Embryonic facial prominence (tissue), 1 donor: ENCODE results near the gene TENT4A.

Source experiments
- DNase-seq: peaks from one replicate; pipeline ENCODE4 v3.0.0-alpha.2; 2016; ENCODE audit errors: extremely low spot score

TENT4A gene

DNA sequence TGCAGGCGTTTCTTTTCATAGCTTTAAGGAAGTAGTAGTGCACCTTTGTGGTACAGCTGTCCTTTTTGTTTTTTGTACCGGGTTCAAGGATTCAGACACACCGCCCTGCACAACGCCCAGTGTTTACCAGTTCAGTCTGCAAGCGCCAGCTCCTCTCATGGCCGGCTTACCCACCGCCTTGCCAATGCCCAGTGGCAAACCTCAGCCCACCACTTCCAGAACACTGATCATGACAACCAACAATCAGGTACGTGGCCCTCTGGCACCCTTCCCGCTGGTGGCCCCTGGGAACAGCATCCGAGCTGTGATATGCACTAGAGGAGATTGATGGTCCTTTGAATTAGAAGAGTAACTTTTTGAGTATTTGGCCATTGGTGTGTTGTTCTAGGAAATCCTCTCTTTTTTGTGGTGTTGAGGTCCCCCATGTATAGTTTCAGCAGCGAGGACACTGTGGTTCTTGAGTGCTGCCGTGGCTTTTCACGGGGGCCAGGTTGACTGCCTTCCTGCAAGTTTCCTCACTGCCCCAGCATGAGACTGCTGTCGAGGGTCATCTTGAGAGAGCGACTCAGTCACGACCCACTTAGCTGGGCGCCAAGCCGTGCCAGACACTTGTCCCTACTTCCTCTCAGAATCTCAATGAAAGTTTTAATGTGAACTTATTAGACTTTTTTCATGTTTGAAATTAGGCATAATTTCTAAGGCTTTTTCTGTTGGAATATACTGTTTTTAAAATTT is 37.9 kb downstream of the TENT4A start:
- DNase-seq = no peak

DNA sequence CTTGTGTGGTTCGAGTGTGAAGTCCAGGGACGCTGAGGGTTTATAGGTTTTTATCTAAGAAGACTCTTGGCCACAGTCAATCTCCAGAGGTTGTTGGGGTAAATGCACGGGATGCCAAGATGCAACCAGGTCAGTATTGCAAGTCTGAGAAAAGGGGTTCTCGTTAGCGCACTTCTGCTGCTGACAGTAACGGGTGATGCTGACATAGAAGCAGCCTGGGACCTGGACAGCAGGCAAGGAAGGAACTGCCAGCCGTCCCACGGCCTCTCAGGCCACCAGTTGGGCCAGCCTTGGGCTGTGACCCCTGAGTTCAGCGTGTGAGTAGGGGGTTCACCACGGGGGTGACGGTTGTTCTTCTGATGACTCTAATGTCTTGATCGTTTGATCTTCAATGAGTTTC is 39.0 kb downstream of the TENT4A start:
- DNase-seq = no peak

DNA sequence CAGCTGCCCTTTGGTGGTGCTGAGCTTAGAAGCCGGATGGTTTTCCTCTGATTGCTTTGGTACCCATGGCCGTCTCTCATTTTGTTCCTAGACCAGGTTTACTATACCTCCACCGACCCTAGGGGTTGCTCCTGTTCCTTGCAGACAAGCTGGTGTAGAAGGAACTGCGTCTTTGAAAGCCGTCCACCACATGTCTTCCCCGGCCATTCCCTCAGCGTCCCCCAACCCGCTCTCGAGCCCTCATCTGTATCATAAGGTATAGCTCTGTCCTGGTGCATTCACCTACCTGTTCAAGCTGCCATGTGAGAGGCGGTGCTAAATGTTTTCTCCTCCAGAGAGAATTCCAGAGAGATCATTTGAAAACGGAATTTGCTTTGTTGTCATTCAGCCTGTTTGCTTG is 39.5 kb downstream of the TENT4A start:
- DNase-seq = no peak

DNA sequence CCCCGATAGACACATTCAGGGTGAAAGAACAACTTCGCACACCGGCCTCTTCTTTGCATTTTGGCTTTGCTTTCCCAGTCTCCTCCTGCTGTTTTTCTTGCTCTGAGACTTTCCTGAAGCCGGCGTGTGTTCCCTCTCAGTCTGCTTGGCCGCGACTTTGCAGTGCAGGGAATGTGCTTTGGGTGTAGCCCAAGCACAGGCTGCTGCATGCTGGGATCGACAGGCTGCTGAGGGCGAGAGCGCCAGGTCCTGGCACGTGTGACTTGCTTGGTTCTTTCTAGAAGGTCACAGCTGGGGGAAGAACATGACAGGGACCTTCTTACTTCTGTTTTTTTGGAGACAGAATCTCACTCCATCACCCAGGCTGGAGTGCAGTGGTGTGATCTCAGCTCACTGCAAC is 40.6 kb downstream of the TENT4A start:
- no peak for DNase-seq

DNA sequence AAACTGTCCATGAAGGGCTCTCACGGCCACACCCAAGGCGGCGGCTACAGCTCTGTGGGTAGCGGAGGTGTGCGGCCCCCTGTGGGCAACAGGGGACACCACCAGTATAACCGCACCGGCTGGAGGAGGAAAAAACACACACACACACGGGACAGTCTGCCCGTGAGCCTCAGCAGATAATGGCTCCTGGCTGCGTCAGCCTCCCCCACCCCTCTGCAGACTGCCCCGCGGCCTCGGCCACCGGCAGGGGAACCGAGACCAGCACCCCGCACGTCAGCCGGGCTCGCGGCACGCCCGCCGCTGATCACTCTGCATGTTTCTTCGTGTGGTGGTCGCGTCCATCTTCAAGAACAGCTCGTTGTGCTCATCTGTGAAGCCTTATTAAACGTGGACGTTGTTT is 41.5 kb downstream of the TENT4A start:
- no peak for DNase-seq

DNA sequence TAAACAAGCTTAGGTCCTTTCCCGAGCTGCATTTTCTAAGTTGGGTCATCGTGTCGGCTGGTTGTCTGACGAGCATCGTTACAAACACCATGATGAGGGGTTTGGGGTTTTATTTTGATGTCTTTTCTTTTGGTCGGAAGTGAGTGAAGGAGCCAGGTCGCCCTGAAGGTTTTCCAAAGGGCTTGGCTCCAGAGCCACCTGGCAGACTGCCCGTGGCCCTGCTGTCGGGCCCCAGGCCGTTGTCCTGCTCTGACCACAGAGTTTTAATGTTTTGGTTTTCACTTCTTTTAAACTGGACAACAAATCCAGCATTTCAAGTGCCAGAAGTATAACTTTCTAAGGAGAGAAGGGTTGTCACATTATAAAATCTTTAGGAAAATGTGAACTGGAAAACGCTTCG is 42.3 kb downstream of the TENT4A start:
- no peak for DNase-seq

DNA sequence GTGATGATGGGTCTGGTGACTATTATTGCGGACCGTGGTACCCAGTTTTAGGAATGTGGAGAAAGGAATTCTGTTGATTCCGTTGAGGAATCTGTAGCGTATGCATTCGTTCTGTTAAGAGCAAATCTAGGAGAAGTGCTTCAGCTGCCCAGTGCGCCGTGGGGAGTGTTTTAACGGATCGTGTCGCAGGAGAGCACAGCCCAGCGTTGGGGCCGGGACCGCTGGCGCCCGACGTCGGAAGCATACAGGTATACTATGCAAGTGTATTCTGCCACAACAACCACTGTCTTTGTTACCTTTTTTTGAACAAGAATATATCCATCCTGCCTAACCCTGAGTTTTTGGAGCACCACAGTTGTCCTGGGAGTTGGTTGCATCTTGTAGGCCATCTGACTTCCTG is 42.7 kb downstream of the TENT4A start:
- no peak for DNase-seq

DNA sequence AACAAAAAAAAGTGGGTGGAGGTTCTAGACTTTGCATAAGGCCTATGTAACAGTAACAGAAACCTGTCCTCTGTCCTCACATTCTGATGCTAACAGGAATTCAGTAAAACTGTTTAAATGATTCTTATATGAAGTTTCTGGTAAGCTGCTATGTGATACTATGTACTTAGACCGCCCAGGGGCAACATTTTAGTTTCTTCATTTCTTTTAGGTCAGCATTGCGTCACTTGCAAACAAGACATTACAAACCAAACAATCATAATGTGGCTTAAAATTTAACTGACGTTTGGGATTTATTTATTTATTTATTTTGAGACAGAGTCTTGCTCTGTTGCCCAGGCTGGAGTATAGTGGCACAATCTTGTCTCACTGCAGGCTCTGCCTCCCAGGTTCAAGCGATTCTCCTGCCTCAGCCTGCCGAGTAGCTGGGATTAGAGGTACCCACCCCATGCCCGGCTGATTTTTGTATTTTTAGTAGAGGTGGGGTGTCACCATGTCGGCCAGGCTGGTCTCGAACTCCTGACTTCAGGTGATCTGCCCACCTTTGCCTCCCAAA is 44.3 kb downstream of the TENT4A start:
- no peak for DNase-seq

DNA sequence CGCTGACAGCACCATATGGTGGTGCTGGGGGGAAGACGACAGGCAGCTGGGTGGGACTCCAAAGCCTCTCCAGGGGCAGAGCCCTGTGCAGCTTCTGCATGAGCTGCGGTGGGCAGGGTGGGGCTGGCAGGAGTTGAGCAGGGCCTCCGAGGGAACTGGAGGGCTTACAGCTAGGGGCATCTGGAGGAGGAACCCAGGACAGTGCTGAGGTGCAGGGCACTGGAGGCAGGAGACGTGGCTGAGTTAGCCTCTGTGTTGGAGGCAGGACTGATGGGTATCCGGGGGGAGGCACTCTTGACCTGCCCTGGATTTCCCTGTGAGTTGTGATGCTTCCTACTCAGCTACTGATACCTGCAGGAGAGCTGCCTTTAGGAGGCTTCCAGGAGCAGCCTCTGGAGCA is 45.0 kb downstream of the TENT4A start:
- no peak for DNase-seq

DNA sequence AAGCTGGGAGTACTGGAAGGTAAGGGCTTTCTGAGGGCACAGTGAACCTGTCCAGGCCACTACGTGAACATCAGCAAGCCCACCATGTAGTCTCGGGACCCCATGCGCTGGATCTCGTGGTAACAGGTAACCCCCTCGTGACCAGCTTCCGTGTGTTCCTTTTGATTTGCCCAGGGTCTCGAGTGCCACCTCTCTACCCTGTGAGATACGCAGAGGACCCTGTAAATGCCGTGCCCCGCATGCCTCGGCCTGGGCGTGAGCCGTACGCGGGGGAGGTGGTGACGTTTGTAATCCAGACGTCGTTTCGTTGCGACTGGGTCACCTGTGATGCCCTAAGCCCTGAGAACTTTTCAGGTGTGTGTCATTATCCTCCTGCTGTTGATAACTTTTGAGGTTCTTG is 45.5 kb downstream of the TENT4A start:
- no peak for DNase-seq

DNA sequence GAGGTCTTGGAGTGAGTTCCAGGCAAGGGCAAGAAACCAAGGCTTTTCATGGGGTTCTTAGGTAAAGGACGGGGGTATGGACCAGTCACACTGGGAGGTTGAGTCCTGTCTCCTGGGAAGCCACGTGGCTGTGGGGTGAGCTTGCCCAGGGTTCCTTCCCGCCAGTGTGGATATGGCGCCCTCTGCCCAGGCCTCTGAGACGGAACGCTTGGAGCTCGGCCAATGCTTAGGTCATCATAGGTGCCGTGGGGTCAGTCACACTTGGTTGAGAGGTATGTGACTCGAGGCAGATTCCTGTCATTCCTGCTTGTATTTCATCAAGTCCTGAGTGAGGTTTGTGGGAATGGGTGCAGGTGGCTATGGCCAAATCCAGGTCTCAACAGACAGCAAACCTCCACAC is 46.2 kb downstream of the TENT4A start:
- DNase-seq = no peak

DNA sequence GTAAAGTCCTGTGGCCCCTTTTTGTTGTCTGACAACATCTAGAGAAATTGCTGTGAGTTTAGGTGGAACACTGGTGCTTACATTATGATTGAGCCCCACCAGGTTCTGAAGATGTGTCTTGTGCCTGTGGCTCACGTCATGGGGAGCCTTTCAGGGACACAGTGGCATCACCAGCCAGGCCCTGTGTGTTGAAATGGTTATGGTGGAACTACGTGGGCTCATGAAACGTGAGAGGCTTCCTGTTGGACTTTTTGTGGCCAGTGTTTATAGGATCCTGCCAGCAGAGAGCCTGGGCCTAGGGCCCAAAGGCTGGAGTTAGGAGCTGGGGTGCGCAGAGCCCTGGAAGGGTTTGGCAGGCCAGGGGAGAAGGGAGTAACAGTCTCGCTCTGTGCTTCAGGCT is 46.8 kb downstream of the TENT4A start:
- DNase-seq = no peak

DNA sequence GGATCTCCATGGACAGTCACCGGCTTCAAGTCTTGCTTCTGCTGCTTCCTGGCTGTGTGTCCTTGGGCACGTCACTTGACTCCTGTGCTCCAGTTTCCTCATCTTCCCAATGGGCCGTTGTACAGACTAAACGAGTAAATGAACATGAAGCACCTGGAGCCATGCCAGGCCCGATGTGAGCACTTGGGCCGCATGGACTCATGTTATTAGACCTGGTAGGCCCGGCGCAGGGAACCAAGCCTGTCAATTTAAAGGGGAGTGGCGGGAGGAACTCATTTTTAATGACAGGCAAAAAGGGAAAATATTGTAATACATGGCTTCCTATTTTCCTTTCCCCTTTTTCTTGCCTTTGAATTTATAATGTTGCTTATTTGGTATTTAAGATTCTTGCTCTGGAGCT is 47.5 kb downstream of the TENT4A start:
- DNase-seq = no peak

DNA sequence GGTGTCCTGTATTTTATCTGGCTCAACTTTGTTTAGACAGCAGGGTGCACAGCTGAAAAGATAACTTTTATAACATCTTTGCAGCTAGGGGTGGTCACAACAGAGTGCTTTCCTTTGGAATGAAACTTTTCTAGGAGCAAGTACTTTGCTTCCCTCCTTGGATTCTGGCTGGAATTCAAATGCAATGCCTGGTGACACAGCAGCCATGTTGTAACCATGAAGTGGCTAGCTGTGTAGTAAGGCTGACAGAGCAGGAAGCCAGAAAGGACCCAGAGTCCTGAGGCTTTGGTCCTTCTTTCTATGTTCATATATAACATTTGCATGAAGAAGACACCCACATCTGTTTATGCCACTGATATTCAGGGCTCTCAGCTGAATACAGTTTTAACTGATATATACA is 48.1 kb downstream of the TENT4A start:
- DNase-seq = no peak

DNA sequence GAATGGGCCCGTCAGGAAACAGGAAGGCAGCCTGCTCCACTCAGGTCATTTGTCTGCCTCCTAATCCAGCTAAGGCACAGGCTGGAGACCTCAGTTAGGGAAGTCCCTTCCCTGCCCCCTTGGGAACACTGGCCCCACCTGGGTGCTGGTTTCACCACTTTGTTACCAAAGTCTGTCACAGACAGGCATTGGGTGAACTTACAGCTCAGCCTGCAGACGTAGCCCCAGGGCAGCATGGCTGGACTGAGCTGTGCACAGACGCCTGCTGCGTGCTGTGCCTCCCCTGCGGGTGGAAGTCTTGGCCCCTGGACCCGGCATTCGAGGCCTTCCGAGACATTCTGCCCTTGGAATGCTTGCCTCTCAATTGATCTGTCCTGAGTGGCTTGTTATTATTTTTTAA is 48.9 kb downstream of the TENT4A start:
- DNase-seq = no peak

DNA sequence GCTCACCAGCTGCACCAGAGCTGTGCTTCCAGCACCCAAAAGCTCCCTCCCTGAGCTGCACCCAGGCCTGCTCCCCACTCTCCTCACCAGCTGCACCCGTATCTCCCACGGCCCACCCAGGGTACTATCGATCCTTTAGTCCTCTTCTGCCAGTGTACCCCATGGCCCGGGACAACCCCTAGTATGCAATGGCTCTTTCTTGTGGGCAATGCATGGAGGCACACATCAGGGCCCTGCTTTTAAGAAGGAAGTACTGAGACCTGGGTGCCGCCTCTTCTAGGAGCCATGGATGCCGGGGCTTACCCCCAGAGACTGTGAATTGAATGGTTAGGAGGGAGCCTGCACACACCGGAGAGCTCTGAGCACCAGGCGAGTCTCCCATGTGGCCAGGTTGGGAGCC is 49.5 kb downstream of the TENT4A start:
- no peak for DNase-seq

DNA sequence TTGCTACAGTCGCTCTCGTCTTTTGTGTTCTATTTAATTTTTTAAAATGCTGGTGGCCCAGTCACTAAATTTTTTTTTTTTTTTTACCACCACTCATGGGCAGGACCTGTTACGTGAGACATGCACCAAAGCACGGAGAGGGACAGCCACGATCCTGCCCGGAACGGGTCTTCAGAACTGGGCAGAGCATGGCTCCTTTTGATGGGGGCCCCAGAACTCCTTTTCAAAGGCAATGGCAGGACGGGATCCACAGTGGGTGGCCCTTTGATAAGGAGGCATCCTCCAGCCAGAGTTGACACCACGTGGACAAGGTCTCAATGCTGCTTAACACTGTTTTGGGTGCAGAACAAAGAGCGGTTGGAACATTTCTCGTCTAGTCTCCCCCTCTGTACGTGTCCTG is 50.0 kb downstream of the TENT4A start:
- no peak for DNase-seq

DNA sequence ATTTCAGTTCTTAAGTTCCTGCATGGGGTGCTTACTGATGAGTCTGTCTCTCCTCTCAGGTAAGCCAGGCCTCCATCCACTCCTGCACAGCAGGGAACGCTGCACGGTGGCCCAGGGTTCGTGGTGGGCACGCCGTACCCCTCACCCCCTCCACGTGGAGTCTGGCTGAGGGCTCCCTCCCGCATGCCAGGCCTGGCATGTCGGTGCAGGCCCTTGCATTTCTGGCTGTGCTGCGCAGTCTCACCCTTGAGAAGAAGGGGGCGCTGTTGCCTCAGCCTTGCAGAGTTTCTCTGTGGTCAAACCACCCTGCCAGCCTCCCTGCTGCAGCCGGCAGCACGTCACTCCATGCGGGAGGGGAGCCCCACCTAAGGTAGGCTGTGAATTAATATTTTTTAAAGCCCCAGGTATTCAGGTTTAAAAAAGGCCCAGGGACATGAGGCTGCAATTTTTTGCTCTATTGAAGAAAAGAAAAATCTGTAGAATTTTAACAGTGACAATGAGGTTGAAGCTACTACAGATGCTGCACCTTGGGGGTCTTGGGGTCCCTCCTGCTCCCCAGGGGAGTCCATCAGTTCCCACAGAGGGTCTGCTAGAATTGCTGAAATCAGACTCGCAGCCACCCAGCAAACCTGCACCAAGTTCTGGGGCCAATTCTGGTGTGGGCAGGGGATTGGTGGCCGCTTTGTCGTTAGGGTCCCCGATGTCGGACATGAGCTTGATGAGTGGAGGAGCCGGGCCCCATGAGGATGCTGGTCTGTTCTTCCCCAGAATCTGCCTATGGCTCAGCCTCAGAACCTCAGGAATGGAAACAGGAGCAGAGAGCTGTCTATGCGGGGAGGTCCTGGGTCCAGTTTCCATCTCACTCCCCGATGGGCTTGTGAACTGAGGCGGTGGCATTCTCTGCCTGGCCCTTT is 52.6 kb downstream of the TENT4A start:
- DNase-seq = no peak

DNA sequence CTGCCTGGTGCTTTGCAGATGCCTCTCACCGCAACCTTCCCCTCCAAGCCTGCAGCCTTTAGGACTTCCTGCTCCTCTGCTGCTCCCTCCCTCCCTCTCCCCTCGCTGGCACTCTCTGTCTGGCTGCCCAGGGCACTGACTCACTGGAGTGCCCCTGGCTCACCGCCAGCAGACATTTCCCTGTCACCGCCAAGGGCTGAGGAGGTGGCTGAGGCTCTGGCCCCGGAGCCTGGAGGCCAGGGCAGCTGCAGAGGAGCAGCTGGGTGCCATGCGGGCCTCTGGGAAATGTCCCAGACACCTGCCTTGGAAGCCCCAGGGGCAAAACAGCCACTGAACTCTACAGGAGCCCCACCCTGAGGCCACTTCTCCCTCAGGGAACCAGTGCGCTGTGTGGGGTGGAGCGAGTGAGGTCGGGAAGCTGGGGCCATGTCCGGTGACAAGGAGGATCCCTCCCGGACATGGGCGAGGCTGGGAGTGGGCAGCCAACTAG is 53.4 kb downstream of the TENT4A start:
- DNase-seq = no peak

DNA sequence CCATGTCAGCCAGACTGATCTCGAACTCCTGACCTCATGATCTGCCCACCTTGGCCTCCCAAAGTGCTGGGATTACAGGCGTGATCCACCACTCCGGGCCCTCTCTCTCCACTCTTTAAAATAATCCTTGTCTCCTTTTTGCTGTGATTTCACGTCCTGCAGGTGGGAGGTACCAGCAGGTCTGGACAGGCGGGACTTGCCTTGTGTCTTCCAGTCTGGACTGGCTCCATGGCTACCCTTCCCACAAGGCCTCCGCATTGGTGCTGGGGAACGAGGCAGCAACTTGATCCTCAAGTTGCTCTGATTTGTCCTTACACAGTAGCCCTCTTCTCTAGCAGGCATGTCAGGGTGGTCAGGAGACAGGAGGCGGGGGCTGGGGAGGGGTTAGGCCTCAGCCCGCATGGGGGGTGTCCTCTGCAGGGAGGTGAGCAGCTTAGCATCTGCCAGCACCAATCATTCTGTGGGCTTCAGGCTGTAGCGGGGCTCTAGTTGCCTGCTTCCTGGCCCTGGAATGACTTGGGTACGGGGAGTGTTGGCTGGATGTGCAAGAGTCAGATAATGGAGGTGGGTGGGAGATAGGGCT is 54.3 kb downstream of the TENT4A start:
- DNase-seq = no peak

DNA sequence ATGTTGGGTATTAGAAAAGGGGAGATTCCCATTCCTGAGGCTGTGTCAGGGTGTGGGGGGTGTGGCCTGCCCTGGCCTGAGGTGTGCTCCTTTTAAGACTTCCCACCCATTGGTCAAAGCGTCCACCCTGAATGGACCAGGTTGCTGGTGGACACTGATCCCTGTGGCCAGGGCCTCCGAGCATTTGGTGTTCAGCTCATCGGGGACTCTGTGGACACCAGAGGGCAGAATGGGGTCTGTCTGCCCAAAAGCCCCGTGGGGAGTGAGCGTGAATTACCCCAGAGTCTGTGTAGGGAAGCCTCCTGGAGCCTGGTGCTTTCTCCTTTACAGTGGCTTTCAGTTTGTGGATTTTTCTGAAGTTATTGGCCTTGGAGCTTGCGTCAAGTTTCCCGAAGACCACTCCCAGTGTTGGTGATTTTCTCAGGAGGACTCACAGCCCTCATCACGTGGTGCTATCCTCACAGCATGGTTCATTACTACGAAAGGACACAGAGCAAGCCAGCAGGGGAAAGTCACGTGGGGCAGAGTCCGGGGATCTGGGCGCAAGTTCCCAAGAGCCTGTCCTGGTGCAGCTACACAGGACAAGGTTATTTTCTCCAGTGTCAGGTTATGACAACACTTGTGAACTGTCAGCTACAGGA is 55.5 kb downstream of the TENT4A start:
- no peak for DNase-seq
